Panc1 (cell line): Measurements from ENCODE around the gene PLXNB1. TPM values are rescaled to one million over a fixed set of nuclear protein-coding genes. Genes with fewer than 3 reads are reported as not detected.

Experiments used
- ATAC-seq: fragments of 200-7000 bp; cut with Tn5 transposase; 2 replicates; pipeline ENCODE4 v1.9.1; 2020; ENCODE audit warnings: mild to moderate bottlenecking, moderate library complexity
- BruUV-seq: library from RNA; stranded (reverse); fragments of 400-500 nt; replicated peaks from 2 replicates; lab custom pipeline; 2021; lab: Mats Ljungman, UMichigan
- CTCF ChIA-PET: fragments of 300-600 bp; sonication (Branson Sonifier 250); formaldehyde crosslinking; loops from one replicate; lab custom pipeline; 2022; ENCODE audit warnings: antibody characterized with exemption; lab: Charles Lee
- POLR2A ChIA-PET: fragments of 300-600 bp; sonication (Branson Sonifier 250); formaldehyde crosslinking; loops from one replicate; lab custom pipeline; 2022; ENCODE audit warnings: antibody characterized with exemption; lab: Charles Lee
- DNase-seq: peaks from one replicate; pipeline ENCODE4 v3.0.0-alpha.2; 2010; ENCODE audit warnings: low read depth, low spot score
- H3K27ac ChIP-seq: 2 replicates; pipeline ENCODE4 v1.5.1; 2011; ENCODE audit warnings: mild to moderate bottlenecking, low read length, inconsistent platforms
- H3K27me3 ChIP-seq: fragments of 200-500 bp; sonication (Bioruptor generic); 2 replicates; pipeline ENCODE4 v1.6.0; 2014; ENCODE audit warnings: low read length, inconsistent platforms; ENCODE audit not compliant: control insufficient read depth, insufficient read depth
- H3K36me3 ChIP-seq: fragments of 200-500 bp; sonication (Bioruptor generic); 2 replicates; pipeline ENCODE4 v1.5.1; 2014; ENCODE audit warnings: inconsistent platforms, mild to moderate bottlenecking, low read length, moderate library complexity; ENCODE audit not compliant: control insufficient read depth, insufficient read depth
- H3K4me1 ChIP-seq: 2 replicates; pipeline ENCODE4 v1.5.1; 2011; ENCODE audit warnings: inconsistent platforms, mild to moderate bottlenecking, low read length, moderate library complexity; ENCODE audit not compliant: control insufficient read depth, insufficient read depth
- H3K4me3 ChIP-seq, 2 experiments: 2 replicates each; pipeline ENCODE4 v1.5.1; 2011 to 2012; ENCODE audit warnings: low read depth in 2 of 2, low read length in 2 of 2, mild to moderate bottlenecking in 2 of 2, inconsistent platforms in 1 of 2, moderate library complexity in 1 of 2
- H3K9me3 ChIP-seq: fragments of 200-500 bp; sonication (Bioruptor generic); 2 replicates; pipeline ENCODE4 v1.5.1; 2014; ENCODE audit warnings: low read depth, mild to moderate bottlenecking, inconsistent platforms, low read length, moderate library complexity; ENCODE audit not compliant: control insufficient read depth, insufficient read depth
- CTCF ChIP-seq: fragments of 450-650 bp; IDR thresholded peaks from 2 replicates; pipeline ENCODE4 v1.5.1; 2017; ENCODE audit warnings: mild to moderate bottlenecking
- POLR2AphosphoS5 ChIP-seq: IDR thresholded peaks from 2 replicates; pipeline ENCODE4 v1.6.1; 2012; ENCODE audit warnings: mild to moderate bottlenecking, low read depth, low read length, moderate library complexity
- REST ChIP-seq, 2 experiments: IDR thresholded peaks; 2 replicates each; pipeline ENCODE4 v1.6.1; 2011 to 2012; ENCODE audit warnings: low read depth in 2 of 2, control low read depth in 1 of 2, low read length in 1 of 2, mild to moderate bottlenecking in 1 of 2, moderate library complexity in 1 of 2; ENCODE audit not compliant: insufficient read depth in 1 of 2
- SIN3A ChIP-seq: IDR thresholded peaks from 2 replicates; pipeline ENCODE4 v1.6.1; 2012; ENCODE audit warnings: low read depth, mild to moderate bottlenecking, low read length, moderate library complexity, borderline replicate concordance; ENCODE audit not compliant: insufficient read depth
- TCF7L2 ChIP-seq: IDR thresholded peaks from 2 replicates; pipeline ENCODE4 v1.6.1; 2011; ENCODE audit warnings: mild to moderate bottlenecking, low read depth, low read length, inconsistent platforms
- in situ Hi-C: cut with HindIII; loops from 2 replicates; pipeline ENCODE4 v1.10.0; 2016; ENCODE audit warnings: low sequenced_read_pairs, low pct_unique_long_range_greater_than_20kb
- intact Hi-C: fragments of 100-400 bp; cut with micrococcal nuclease; formaldehyde crosslinking; loops from one replicate; pipeline ENCODE4 v1.10.0; 2022; ENCODE audit not compliant: unreplicated experiment
- total RNA-seq: library from RNA; stranded (reverse); gene quantifications from one replicate; pipeline ENCODE4 v1.2.1, GENCODE V29; 2021; ENCODE audit not compliant: unreplicated experiment

PLXNB1 gene
- total RNA-seq, 1 experiment from 2014 or later, result 22.8 TPM

GRCh38 chr3:48420561-48420960 is 9.3 kb downstream of the PLXNB1 start:
- DNase-seq (no peak), ATAC-seq (no peak)
- Histone ChIP-seq H3K4me3 (no peak overlapping the region), H3K4me1 (no peaks in the 10 kb centered on the region), H3K9me3 (no peaks in the 10 kb centered on the region), H3K27me3 (no peaks in the 10 kb centered on the region), H3K36me3 (no peaks in the 10 kb centered on the region), H3K27ac (no peak overlapping the region)
- ChIA-PET CTCF (no interaction called here), POLR2A (no interaction called here)
- no TSS peak for BruUV-seq
- in situ Hi-C loops (no loop called here), intact Hi-C loops (no loop called here)
- TF ChIP-seq POLR2AphosphoS5 (no peak), TCF7L2 (no peak), CTCF (no peak), SIN3A (no peak), REST (IDR thresholded peaks at IDR 0.05; ENCODE audit: insufficient read depth in 1 of 2, low read depth in 2 of 2, low read length in 1 of 2) (no peak)

- Histone ChIP-seq H3K4me1 (no peaks in the 10 kb centered on the region), H3K36me3 (no peaks in the 10 kb centered on the region), H3K27me3 (no peaks in the 10 kb centered on the region), H3K27ac (no peak overlapping the region), H3K9me3 (no peaks in the 10 kb centered on the region), H3K4me3 (no peak overlapping the region)
- BruUV-seq, result no TSS peak
- TF ChIP-seq CTCF, result no peak
- no peak for TF ChIP-seq REST (IDR thresholded peaks at IDR 0.05; ENCODE audit: insufficient read depth in 1 of 2, low read depth in 2 of 2, low read length in 1 of 2)
- no peak for TF ChIP-seq SIN3A
- TF ChIP-seq POLR2AphosphoS5, result no peak
- no peak for TF ChIP-seq TCF7L2
- DNase-seq (no peak), ATAC-seq (no peak)
- in situ Hi-C loops, result no loop called here
- ChIA-PET POLR2A (no interaction called here), CTCF (interaction anchor here (1.5 kb wide), 1 partner anchor 17 kb away, joined by 7 read pairs; no protein-coding TSS in a partner anchor)
- intact Hi-C loops, result no loop called here
Observed at GRCh38 chr3:48419597-48419996, 10.3 kb downstream of the PLXNB1 start.
